ENCODE measurements around the gene FUNDC1.

The FUNDC1 gene

DNA sequence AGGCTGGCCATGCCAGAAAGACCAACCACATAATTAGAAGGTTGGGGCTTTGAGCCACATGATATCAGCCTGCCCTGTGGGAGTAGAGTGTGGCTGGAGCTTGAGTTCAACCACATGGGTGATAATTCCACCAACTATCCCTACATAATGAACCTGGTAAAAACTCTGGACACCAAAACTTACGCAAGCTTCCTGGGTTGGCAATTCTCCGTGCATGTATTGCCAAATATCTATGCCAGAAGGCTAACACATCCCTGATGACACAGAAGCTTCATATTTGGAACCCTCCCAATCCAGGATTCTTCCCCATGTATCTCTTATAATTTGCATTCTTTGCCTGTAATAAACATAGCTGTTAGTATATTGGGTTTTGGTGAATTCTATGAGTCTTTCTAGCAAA, 68.2 kb downstream of the FUNDC1 start:
- DNase-seq: no peak
